H1 (cell line): ENCODE data around the gene NECAB3. TPM values are rescaled to one million over a fixed set of nuclear protein-coding genes. Genes with fewer than 3 reads are reported as not detected.

Experiments used
- CBX5 ChIP-seq: fragments of 300-800, 300-1000 bp; sonication (generic); IDR thresholded peaks from 2 replicates; pipeline ENCODE4 v1.7.1; 2016; ENCODE audit warnings: antibody characterized with exemption, low read length, low read depth
- POLR2AphosphoS5 ChIP-seq: IDR thresholded peaks from 2 replicates; pipeline ENCODE4 v1.6.1; 2011; ENCODE audit warnings: low read depth, low read length
- SP4 ChIP-seq: IDR thresholded peaks from 2 replicates; pipeline ENCODE4 v1.6.1; 2012; ENCODE audit warnings: low read length, inconsistent platforms
- TCF12 ChIP-seq: IDR thresholded peaks from 2 replicates; pipeline ENCODE4 v1.6.1; 2011; ENCODE audit warnings: low read depth, mild to moderate bottlenecking, low read length
- polyA plus RNA-seq, 7 experiments: library from polyadenylated mRNA; depleted of rRNA in 3 of 7; stranded (reverse) in 5 of 7; unstranded in 2 of 7; fragments of >200 nt in 5 of 7; fragments of 200-250 nt in 2 of 7; gene quantifications; 1 replicate in 5 of 7; 2 replicates in 1 of 7; 4 replicates in 1 of 7; pipeline versions ENCODE4 v1.2.1 to v1.2.3, GENCODE V29; 2011 to 2013; ENCODE audit warnings: missing spikeins in 2 of 7, mixed read lengths in 2 of 7
- total RNA-seq: library from RNA; stranded (reverse); fragmentation: NEBNext Ultra II Directional; extraction: Animal tissue kit (Norgen Biotek cat#: 25700); gene quantifications from 2 replicates; pipeline ENCODE4 v1.2.1, GENCODE V29; 2021

The NECAB3 gene
- total and polyA plus RNA-seq, 2 of the 8 experiments (the other 6 are each of a cell fraction or from before 2014, with no cell fraction given), result 20.5 to 46.2 TPM

DNA sequence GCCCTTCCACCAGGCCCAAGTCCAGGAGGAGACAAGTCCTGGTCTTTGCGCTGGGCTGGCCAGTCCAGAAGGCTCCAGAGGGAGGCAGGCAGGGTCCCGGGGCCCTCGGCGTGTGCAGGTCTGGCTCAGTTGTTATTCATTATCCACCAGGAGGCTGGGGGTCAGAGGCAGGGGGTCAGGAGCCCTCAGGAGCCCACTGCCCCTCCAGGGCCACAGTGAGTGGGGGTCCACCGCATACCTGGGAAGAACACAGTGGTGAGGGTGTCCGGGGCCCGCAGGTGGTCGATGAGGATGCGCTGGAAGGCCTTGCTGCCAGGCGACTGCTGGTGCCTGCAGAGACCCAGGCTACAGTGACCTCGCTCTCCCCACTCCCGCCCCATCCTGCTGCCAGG, 16.5 kb downstream of the NECAB3 start (continued):
- no peak for TF ChIP-seq CBX5
- no peak for TF ChIP-seq SP4
- TF ChIP-seq TCF12, result no peak
- no peak for TF ChIP-seq POLR2AphosphoS5
